Activated CD8-positive, alpha-beta memory T cell treated with anti-CD3 and anti-CD28 coated beads, Interleukin-2, amount 50 U/mL, for 4 hours (primary cell): Measurements from ENCODE around the gene HRH1.
"Not testable (repeated sequence)": the region's sequence is repeated elsewhere in the genome, so short reads cannot be mapped to it uniquely, and the experiment has no call there.

ENCODE experiments used
- DNase-seq: peaks from one replicate; pipeline ENCODE4 v3.0.0-alpha.2; 2020

Gene HRH1

GRCh38 chr3:11144996-11145395, 9.3 kb upstream of the HRH1 start:
- no peak for DNase-seq

GRCh38 chr3:11145888-11146287, 8.4 kb upstream of the HRH1 start:
- DNase-seq = no peak

GRCh38 chr3:11146773-11147660, 7.3 kb upstream of the HRH1 start:
- DNase-seq = no peak

- DNase-seq = no peak
Observed at GRCh38 chr3:11150256-11150655, 4.0 kb upstream of the HRH1 start.

GRCh38 chr3:11152301-11152700, 2.0 kb upstream of the HRH1 start:
- no peak for DNase-seq

- DNase-seq = no peak
Observed at GRCh38 chr3:11154953-11155325, 646 bp downstream of the HRH1 start.

GRCh38 chr3:11155341-11156025, 1.2 kb downstream of the HRH1 start:
- DNase-seq = no peak

GRCh38 chr3:11156026-11156410, 1.7 kb downstream of the HRH1 start:
- no peak for DNase-seq

GRCh38 chr3:11157421-11157820, 3.1 kb downstream of the HRH1 start:
- no peak for DNase-seq

GRCh38 chr3:11159421-11159904, 5.2 kb downstream of the HRH1 start:
- no peak for DNase-seq

- no peak for DNase-seq
Observed at GRCh38 chr3:11161666-11162065, 7.4 kb downstream of the HRH1 start.

- no peak for DNase-seq
Observed at GRCh38 chr3:11162401-11163345, 8.4 kb downstream of the HRH1 start.

GRCh38 chr3:11164607-11165006, 10.3 kb downstream of the HRH1 start:
- no peak for DNase-seq

- DNase-seq = no peak
Observed at GRCh38 chr3:11165476-11165875, 11.2 kb downstream of the HRH1 start.

- DNase-seq = not testable (repeated sequence)
Observed at GRCh38 chr3:11166807-11167400, 12.6 kb downstream of the HRH1 start.

GRCh38 chr3:11167590-11167989, 13.3 kb downstream of the HRH1 start:
- DNase-seq = no peak

- DNase-seq = no peak
Observed at GRCh38 chr3:11168406-11168805, 14.1 kb downstream of the HRH1 start.

- DNase-seq = no peak
Observed at GRCh38 chr3:11168881-11169805, 14.8 kb downstream of the HRH1 start.

- DNase-seq = no peak
Observed at GRCh38 chr3:11170052-11170770, 15.9 kb downstream of the HRH1 start.

GRCh38 chr3:11172096-11172690, 17.9 kb downstream of the HRH1 start:
- DNase-seq = no peak
